ENCODE results near the gene ARID5A. TPM values are rescaled to one million over a fixed set of nuclear protein-coding genes. Genes with fewer than 3 reads are reported as not detected.

The ARID5A gene
- total RNA-seq, 1 donor from 2014 or later: 3.0 TPM

Other genes starting within 250 kb of the ARID5A start
- 66.6 TPM for gene SNRNP200, start 231.2 kb upstream of the ARID5A start, total RNA-seq
- 1.8 TPM for gene ITPRIPL1, start 211.4 kb upstream of the ARID5A start, total RNA-seq
- gene NCAPH, start 201.0 kb upstream of the ARID5A start, total RNA-seq: 11.7 TPM
- gene NEURL3, start 31.4 kb upstream of the ARID5A start, total RNA-seq: not detected
- 19.0 TPM for gene KANSL3, start 101.6 kb downstream of the ARID5A start, total RNA-seq
- gene FER1L5, start 106.0 kb downstream of the ARID5A start, total RNA-seq: 0.16 TPM
- gene LMAN2L, start 203.3 kb downstream of the ARID5A start, total RNA-seq: 4.7 TPM
- 9.3 TPM for gene CNNM4, start 224.2 kb downstream of the ARID5A start, total RNA-seq

All from esophagus mucosa (tissue), 1 donor.